HCT116 (cell line): ENCODE measurements around the gene RGS6. TPM values are rescaled to one million over a fixed set of nuclear protein-coding genes. Genes with fewer than 3 reads are reported as not detected.

Experiments
- ATAC-seq: fragments of 200-7000 bp; cut with Tn5 transposase; 2 replicates; pipeline ENCODE4 v1.9.1; 2020; ENCODE audit warnings: mild to moderate bottlenecking, moderate library complexity
- BruUV-seq: library from RNA; stranded (reverse); fragments of 400-500 nt; replicated peaks from 2 replicates; lab custom pipeline; 2021; lab: Mats Ljungman, UMichigan
- CTCF ChIA-PET: fragments of 300-600 bp; sonication (Branson Sonifier 250); formaldehyde crosslinking; loops from one replicate; lab custom pipeline; 2021; ENCODE audit warnings: antibody characterized with exemption; lab: Charles Lee
- POLR2A ChIA-PET: fragments of 300-600, 350-600 bp; sonication (Branson Sonifier 250); formaldehyde crosslinking; loops from one replicate; lab custom pipeline; 2021; ENCODE audit warnings: antibody characterized with exemption; lab: Charles Lee
- RAD21 ChIA-PET, 2 experiments: fragments of 300-600 bp; sonication (Branson Sonifier 250); formaldehyde crosslinking; loops; one replicate each; lab custom pipeline; 2023; ENCODE audit warnings: low total read pairs in 2 of 2; ENCODE audit not compliant: uncharacterized antibody in 2 of 2, unreplicated experiment in 2 of 2, low non-redundant PET in 1 of 2; lab: Charles Lee
- DNase-seq: peaks from one replicate; pipeline ENCODE4 v3.0.0-alpha.2; 2010; ENCODE audit warnings: low read depth, low spot score
- H2AFZ ChIP-seq: fragments of 200-600 bp; shearing (Covaris generic), sonication (generic); 2 replicates; pipeline ENCODE4 v1.6.1; 2017; ENCODE audit warnings: low read depth, mixed run types, mixed read lengths, antibody characterized with exemption, low read length; ENCODE audit not compliant: poor library complexity, severe bottlenecking
- H3K27ac ChIP-seq: 2 replicates; pipeline ENCODE4 v1.5.1; 2012; ENCODE audit warnings: low read depth, low read length
- H3K27me3 ChIP-seq: fragments of 200-600 bp; sonication (generic); 2 replicates; pipeline ENCODE4 v1.6.1; 2016; ENCODE audit warnings: mixed run types, low read length, mixed read lengths; ENCODE audit not compliant: insufficient read depth
- H3K36me3 ChIP-seq, 2 experiments: fragments of 200-500 bp in 1 of 2; fragments of 200-600 bp in 1 of 2; sonication (Bioruptor generic) in 1 of 2; sonication (generic) in 1 of 2; 2 replicates each; pipeline versions ENCODE4 v1.5.1 to v1.6.1; 2014 to 2016; ENCODE audit warnings: low read length in 2 of 2, inconsistent platforms in 1 of 2, mixed read lengths in 1 of 2, mixed run types in 1 of 2; ENCODE audit not compliant: insufficient read depth in 2 of 2, control insufficient read depth in 1 of 2
- H3K4me1 ChIP-seq, 2 experiments: fragments of 200-600 bp in 1 of 2; sonication (generic) in 1 of 2; 2 replicates each; pipeline versions ENCODE4 v1.5.1 to v1.6.1; 2012 to 2017; ENCODE audit warnings: low read length in 2 of 2, inconsistent platforms in 1 of 2, mild to moderate bottlenecking in 1 of 2, mixed read lengths in 1 of 2, mixed run types in 1 of 2, moderate library complexity in 1 of 2; ENCODE audit not compliant: insufficient read depth in 2 of 2, control insufficient read depth in 1 of 2
- H3K4me2 ChIP-seq: fragments of 200-600 bp; sonication (generic); 2 replicates; pipeline ENCODE4 v1.6.1; 2017; ENCODE audit warnings: mixed run types, low read length, mixed read lengths
- H3K4me3 ChIP-seq, 2 experiments: fragments of 200-600 bp in 1 of 2; sonication (generic) in 1 of 2; replicated peaks in 1 of 2; 2 replicates each; pipeline ENCODE4 v1.5.1; 2011 to 2016; ENCODE audit warnings: low read length in 2 of 2, control low read depth in 1 of 2, low read depth in 1 of 2, mild to moderate bottlenecking in 1 of 2, mixed read lengths in 1 of 2, mixed run types in 1 of 2
- H3K79me2 ChIP-seq: fragments of 200-600 bp; sonication (generic); 2 replicates; pipeline ENCODE4 v1.6.1; 2017; ENCODE audit warnings: mild to moderate bottlenecking, mixed run types, low read length, moderate library complexity, mixed read lengths; ENCODE audit not compliant: insufficient read depth
- H3K9ac ChIP-seq: fragments of 200-600 bp; sonication (generic); 2 replicates; pipeline ENCODE4 v1.6.1; 2016; ENCODE audit warnings: low read length, mixed read lengths
- H3K9me2 ChIP-seq: fragments of 200-600 bp; sonication (generic), shearing (Covaris generic); 2 replicates; pipeline ENCODE4 v1.6.1; 2017; ENCODE audit warnings: mixed run types, mild to moderate bottlenecking, moderate library complexity; ENCODE audit not compliant: insufficient read depth
- H3K9me3 ChIP-seq, 2 experiments: fragments of 200-500 bp in 1 of 2; fragments of 200-600 bp in 1 of 2; sonication (Bioruptor generic) in 1 of 2; sonication (generic) in 1 of 2; 2 replicates each; pipeline ENCODE4 v1.6.1; 2014 to 2017; ENCODE audit warnings: low read length in 2 of 2, mixed read lengths in 2 of 2, inconsistent platforms in 1 of 2, low read depth in 1 of 2, mild to moderate bottlenecking in 1 of 2, mixed run types in 1 of 2, moderate library complexity in 1 of 2; ENCODE audit not compliant: control insufficient read depth in 1 of 2, insufficient read depth in 1 of 2
- H4K20me1 ChIP-seq: fragments of 200-600 bp; sonication (generic), shearing (Covaris generic); 2 replicates; pipeline ENCODE4 v1.6.1; 2017; ENCODE audit warnings: mixed run types, mild to moderate bottlenecking, moderate library complexity; ENCODE audit not compliant: insufficient read depth
- ATF3 ChIP-seq: IDR thresholded peaks from 2 replicates; pipeline ENCODE4 v1.6.1; 2012
- EZH2 ChIP-seq: fragments of 200-600 bp; sonication (generic); IDR thresholded peaks from 2 replicates; pipeline ENCODE4 v1.6.1; 2017; ENCODE audit warnings: antibody characterized with exemption, mixed run types
- EZH2phosphoT487 ChIP-seq: fragments of 200-600 bp; IDR thresholded peaks from 2 replicates; pipeline ENCODE4 v1.6.1; 2018; ENCODE audit warnings: antibody characterized with exemption, borderline replicate concordance
- POLR2A ChIP-seq: IDR thresholded peaks from 2 replicates; pipeline ENCODE4 v1.7.0; 2011; ENCODE audit warnings: borderline replicate concordance; ENCODE audit not compliant: insufficient read depth, insufficient read length; ENCODE audit errors: extremely low read depth
- REST ChIP-seq: IDR thresholded peaks from 2 replicates; pipeline ENCODE4 v1.6.1; 2012; ENCODE audit warnings: low read depth
- SIN3A ChIP-seq: IDR thresholded peaks from 2 replicates; pipeline ENCODE4 v1.6.1; 2012; ENCODE audit warnings: low read depth
- SRF ChIP-seq: IDR thresholded peaks from 2 replicates; pipeline ENCODE4 v1.6.1; 2012; ENCODE audit warnings: low read depth
- TCF7L2 ChIP-seq: IDR thresholded peaks from 2 replicates; pipeline ENCODE4 v1.7.0; 2011; ENCODE audit warnings: borderline replicate concordance, inconsistent platforms; ENCODE audit not compliant: insufficient read depth, insufficient read length; ENCODE audit errors: extremely low read depth
- YY1 ChIP-seq: IDR thresholded peaks from 2 replicates; pipeline ENCODE4 v1.6.1; 2011; ENCODE audit warnings: low read length, low read depth, moderate library complexity, mild to moderate bottlenecking; ENCODE audit not compliant: insufficient replicate concordance; ENCODE audit errors: extremely low read depth
- ZFX ChIP-seq: fragments of 450-650 bp; IDR thresholded peaks from 2 replicates; pipeline ENCODE4 v1.6.1; 2017
- ZNF274 ChIP-seq: fragments of 200-500 bp; sonication (Bioruptor generic); IDR thresholded peaks from 2 replicates; pipeline ENCODE4 v1.6.1; 2014; ENCODE audit warnings: mild to moderate bottlenecking, low read depth, low read length, inconsistent platforms
- intact Hi-C: fragments of 100-400 bp; cut with micrococcal nuclease; formaldehyde crosslinking; loops from 2 replicates; pipeline ENCODE4 v1.10.0; 2022
- total RNA-seq: library from RNA; stranded (reverse); gene quantifications from one replicate; pipeline ENCODE4 v1.2.1, GENCODE V29; 2021; ENCODE audit not compliant: unreplicated experiment

The RGS6 gene
- total RNA-seq, 1 experiment from 2014 or later = 4.7 TPM

GRCh38 chr14:72451054-72451972, 519.1 kb downstream of the RGS6 start:
- Histone ChIP-seq H2AFZ (no peak overlapping the region), H4K20me1 (no peaks in the 10 kb centered on the region), H3K9me3 (no peaks in the 10 kb centered on the region), H3K9me2 (no peaks in the 10 kb centered on the region), H3K36me3 (no peaks in the 10 kb centered on the region), H3K79me2 (no peaks in the 10 kb centered on the region)
- POLR2A ChIA-PET = no interaction called here
- RAD21 ChIA-PET = no interaction called here
- CTCF ChIA-PET = no interaction called here
- no peak for ATAC-seq
- no peak for TF ChIP-seq SIN3A
- no peak for TF ChIP-seq ZNF274
- no peak for TF ChIP-seq TCF7L2
- TF ChIP-seq EZH2phosphoT487 = no peak
- TF ChIP-seq ATF3 = no peak
- no peak for TF ChIP-seq REST
- TF ChIP-seq EZH2 = no peak
- TF ChIP-seq SRF = no peak
- TF ChIP-seq ZFX = no peak
- no peak for TF ChIP-seq YY1
- TF ChIP-seq POLR2A = no peak
- TF ChIP-seq, all 23 proteins: peak for 0
- no TSS peak for BruUV-seq
- no peak overlapping the region for H3K9ac ChIP-seq
- DNase-seq = no peak
- no peak overlapping the region for H3K4me2 ChIP-seq
- H3K27ac ChIP-seq = no peak overlapping the region
- no peaks in the 10 kb centered on the region for H3K4me1 ChIP-seq
- intact Hi-C loops = no loop called here
- H3K27me3 ChIP-seq = no peaks in the 10 kb centered on the region
- no peak overlapping the region for H3K4me3 ChIP-seq
